A549 treated with DMSO at 1 μM for 4 hours (cell line): ENCODE data around the gene NECTIN3. TPM values are rescaled to one million over a fixed set of nuclear protein-coding genes. Genes with fewer than 3 reads are reported as not detected.

Experiments
- total RNA-seq: library from RNA; stranded (reverse); fragments of 200-300 nt; extraction: Qiagen RNA extraction; gene quantifications from 5 replicates; pipeline ENCODE4 v1.2.3, GENCODE V29; 2022; ENCODE audit warnings: low read depth

Gene NECTIN3
- total RNA-seq = 22.5 to 37.4 TPM (median 30.7 TPM) in 5 replicates

GRCh38 chr3:111071257-111072030 is at the start of gene NECTIN3:
Gene NECTIN3, plus strand, starts transcription at chr3:111071816. Its CDS starts 202 bp downstream, at chr3:111072018.

